Ramos (cell line): ENCODE measurements around the gene MAP1B.

Source experiments
- in situ Hi-C: fragments of 300-500 bp; cut with MboI; formaldehyde crosslinking; loops from one replicate; pipeline ENCODE4 v1.14.3; 2022; ENCODE audit warnings: low sequenced_read_pairs; ENCODE audit not compliant: unreplicated experiment

MAP1B gene

DNA sequence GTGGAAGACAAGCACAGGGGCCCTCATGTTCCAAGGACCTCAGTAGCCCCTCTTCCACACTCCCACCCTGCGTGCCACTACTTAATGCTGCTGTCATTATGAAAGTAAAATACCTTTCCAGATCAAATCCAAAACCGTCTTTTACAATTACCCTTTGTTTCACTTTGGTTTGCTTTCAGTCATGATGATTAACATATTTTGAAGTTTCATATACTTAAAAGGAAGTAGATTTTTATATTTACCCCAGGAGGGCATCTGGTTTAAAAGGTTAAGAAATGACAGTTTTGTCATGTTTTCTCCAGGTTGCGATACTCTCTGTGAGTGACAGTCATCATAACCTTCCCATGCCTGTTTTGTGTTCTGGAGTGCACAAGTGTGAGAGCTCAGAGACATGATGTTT lies 13.5 kb upstream of the MAP1B start:
- in situ Hi-C loops, result no loop called here

DNA sequence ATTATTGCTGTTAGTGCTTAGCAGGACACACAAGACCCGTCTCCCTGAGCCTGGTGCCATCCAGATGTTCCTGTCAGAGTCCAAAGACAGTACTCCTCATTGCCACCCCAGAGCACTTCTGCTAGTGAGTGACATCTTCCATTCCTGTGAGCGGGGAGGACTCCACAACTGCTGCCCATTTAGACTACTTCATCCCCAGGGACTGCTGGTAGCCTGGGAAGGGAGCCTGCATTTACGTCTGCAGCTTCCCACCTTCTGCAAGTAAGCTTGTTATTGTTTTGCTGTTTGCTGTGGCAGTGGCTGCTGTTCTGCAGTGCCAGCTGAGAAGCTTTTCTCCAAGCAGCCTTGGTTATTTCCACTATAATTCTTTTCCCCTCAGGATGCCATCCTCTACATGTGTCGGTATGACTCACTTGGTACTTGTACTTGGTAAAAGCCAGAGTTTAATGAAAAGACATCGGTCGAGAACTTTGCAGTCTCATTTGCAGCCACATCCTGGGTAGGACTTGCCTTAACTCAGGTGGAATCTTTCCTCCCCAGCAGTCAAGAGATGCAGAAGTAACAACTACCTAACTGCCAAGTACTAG lies 10.6 kb upstream of the MAP1B start:
- in situ Hi-C loops, result no loop called here

DNA sequence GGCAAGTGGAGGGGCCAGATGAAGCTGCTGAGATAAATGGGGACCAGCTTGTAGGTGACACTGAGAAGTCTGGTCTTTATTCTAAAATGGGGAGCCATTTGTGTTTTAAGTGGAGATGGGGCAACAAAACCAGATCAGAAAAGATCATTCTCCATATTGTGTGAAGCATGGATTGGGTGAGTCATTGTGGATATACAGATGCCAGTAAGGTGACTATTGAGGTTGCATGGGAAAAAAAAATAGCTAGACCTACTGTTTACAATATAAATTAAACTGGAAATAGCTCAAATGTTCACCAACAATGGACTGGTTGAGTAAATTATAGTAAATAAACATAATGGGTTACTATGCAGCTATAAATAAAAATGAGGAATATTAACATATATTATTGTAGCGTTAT lies 5.4 kb upstream of the MAP1B start:
- in situ Hi-C loops, result no loop called here

DNA sequence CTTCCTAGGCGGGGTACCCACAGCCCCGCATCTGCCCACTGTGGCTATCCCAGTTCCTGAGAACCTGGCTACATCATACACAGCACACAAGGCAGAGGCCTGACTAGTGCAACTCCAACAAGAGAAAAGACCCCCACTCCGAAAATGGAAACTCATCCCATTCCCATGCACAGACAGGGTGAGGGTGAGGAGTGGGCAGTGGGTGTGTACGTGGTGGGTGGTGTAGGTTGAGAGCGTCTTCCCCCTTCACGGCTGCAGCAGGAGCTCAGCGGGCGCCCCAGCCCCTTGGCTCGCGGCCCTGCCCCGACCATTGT lies 501 bp upstream of the MAP1B start:
- in situ Hi-C loops, result no loop called here

- in situ Hi-C loops, result no loop called here
Measured at GRCh38 chr5:72107901-72108201, 576 bp downstream of the MAP1B start.

GRCh38 chr5:72108202-72109061 lies 1.2 kb downstream of the MAP1B start:
- in situ Hi-C loops, result no loop called here

DNA sequence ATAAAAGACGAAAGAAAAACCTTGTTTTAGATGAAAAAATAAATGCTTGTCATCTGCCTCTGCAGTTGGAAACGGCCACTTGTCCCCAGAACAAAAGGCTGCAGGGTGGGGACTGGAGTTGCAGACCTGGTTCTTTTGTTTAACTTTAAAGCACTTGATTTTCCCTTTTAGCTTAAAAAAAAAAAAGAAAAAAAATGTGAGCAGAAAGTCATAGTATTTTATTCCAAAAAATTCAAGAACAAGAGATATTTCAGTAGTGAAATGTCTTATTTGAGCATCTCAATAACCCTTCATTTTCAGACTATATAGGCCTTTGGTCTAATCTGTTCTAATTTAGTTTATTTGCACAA lies 1.8 kb downstream of the MAP1B start:
- in situ Hi-C loops, result no loop called here

GRCh38 chr5:72109625-72110024 lies 2.4 kb downstream of the MAP1B start:
- in situ Hi-C loops, result no loop called here

DNA sequence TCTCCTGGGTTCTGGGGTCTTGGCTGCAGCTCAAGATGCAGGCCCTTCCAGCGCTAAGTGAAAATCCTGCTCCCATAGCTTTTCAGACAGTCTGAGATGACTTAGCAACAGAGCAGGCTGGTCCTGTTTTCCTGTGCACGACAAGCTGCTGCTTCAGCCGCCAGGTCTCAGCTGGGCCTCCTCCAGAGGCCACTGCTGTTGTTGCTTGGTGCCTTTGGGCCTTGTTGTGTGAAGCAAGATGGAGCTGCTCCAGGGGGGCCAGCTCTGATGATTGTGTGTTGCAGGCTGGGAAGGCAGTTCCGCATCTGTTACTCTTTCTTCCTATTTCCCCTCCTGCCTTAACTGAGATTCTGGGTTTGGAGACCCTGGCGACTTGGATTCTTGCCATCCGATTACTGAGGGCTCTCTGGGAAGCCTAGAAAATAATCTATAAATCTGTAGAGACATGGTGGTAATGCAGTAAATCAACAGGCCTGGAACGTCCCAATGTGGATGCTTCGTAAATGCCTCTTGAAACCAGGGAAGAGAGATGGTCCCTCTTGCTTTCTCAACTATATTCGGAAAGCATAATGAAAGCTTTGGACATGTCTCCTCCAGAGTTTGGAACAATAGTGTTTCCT lies 3.2 kb downstream of the MAP1B start:
- in situ Hi-C loops, result no loop called here

GRCh38 chr5:72112389-72112788 lies 5.1 kb downstream of the MAP1B start:
- in situ Hi-C loops, result no loop called here

DNA sequence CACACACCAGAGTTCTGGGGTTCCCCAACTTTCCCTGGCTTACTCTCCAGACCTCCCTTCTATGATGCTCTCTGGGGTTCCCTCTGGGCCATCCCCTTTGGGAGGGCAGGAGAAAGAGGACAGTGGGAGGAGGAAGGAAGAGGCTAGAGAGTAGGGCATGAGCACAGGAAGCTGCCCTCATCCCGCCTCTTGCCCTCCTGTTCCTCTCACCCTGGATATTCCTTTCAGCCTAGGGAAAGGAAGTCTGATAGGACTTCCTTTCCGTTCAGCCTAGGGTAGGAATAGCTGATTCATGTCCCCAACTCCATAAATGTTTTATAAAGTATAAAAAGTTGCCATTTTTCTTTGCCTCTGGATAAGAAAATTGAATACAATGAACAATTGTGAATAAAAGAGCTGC lies 7.4 kb downstream of the MAP1B start:
- in situ Hi-C loops, result no loop called here

DNA sequence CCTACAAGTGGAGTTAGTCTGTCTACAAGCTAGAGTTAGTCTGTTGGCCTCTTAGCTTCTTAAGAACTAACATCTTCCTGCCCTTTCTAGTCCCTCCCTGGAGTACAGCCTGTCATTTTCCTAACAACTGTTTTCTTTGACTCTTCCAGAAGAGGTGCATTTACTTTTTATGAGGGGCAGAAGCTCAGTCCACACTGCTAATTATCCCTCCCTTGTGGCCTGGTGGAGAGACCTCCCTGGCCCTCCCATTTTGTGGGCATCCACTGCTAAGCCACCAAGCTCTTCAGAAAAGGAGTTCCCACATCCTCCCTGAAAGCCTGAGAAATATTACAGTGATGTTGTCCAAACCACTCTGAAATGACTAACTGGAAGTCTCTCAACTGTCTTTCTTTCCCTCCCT lies 8.0 kb downstream of the MAP1B start:
- in situ Hi-C loops, result no loop called here

DNA sequence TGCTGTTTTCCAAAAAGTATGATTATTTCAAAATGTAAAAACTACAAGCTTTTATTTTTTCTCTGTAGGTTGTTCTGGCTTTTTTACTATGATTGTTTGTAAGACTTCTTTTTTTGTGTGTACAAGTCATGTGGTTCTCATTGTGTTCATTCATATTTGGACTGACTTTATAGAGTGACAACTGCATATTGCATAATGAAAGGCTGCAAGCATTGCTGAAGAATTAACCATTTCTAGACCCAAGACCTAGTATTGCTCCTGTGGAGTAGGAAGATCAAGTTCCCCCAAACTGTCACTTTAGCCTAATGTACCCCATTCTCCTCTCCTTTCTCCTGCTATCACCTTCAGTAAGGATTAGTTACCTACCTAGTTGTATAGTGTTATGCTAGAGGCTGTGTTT lies 10.0 kb downstream of the MAP1B start:
- in situ Hi-C loops, result no loop called here

- in situ Hi-C loops, result no loop called here
Measured at GRCh38 chr5:72121052-72121779, 13.9 kb downstream of the MAP1B start.

- in situ Hi-C loops, result no loop called here
Measured at GRCh38 chr5:72121780-72122445, 14.6 kb downstream of the MAP1B start.

DNA sequence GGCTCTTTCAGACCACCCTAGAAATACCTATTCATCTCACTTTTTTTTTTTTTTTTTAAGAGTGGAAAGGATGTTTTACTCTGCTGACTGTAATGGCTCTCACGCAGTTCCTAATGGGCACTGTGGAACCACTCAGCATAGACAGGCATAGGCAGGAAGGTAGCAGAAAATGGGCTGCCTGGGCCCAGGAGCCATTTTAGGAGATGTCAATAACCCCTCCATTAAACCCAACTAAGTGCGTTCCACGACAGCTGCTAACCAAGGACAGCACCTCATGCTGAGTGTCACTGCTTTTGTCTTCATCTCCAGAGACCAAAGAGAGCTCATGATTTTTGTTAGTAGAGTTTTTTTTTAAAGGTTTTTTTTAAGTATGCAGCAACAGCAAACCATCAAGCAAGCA lies 15.3 kb downstream of the MAP1B start:
- in situ Hi-C loops, result no loop called here

GRCh38 chr5:72123764-72124376 lies 16.6 kb downstream of the MAP1B start:
- in situ Hi-C loops, result no loop called here

GRCh38 chr5:72125271-72125940 lies 18.1 kb downstream of the MAP1B start:
- in situ Hi-C loops, result no loop called here

GRCh38 chr5:72125941-72126620 lies 18.8 kb downstream of the MAP1B start:
- in situ Hi-C loops, result no loop called here
